Urothelium cell line (cell line): ENCODE results near the gene MYLK3.

Source experiments
- DNase-seq: peaks from one replicate; pipeline ENCODE4 v3.0.0; 2011; ENCODE audit warnings: low spot score, mixed read lengths
- FAIRE-seq: peaks from 2 replicates; lab custom pipeline; 2011; peaks lifted over from hg19 to GRCh38; lab: Jason Lieb, UNC

Gene MYLK3

GRCh38 chr16:46759309-46759708, 11.2 kb upstream of the MYLK3 start:
- no peak for FAIRE-seq
- DNase-seq: no peak

GRCh38 chr16:46757339-46758050, 9.4 kb upstream of the MYLK3 start:
- FAIRE-seq (no peak), DNase-seq (peak; percentile 44)

DNA sequence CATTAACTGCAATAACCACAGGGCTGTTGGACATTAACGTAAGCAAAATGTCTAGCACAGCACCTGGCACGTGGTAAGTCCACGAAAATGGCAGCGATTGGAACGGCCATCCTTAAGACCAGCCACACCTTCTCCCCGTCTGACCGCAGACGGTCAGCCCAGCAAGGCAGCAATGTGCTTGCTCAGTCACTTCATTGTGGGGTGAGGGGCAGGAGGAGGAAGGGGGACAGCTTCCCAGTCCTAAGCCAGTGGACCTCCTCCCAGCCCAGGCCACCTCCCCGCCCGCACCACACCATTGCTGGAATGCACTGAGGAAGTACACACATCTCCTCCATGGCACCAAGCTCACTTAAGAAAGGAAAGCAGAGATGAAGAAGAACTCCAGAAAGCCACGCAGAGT, 8.6 kb upstream of the MYLK3 start:
- DNase-seq: no peak
- FAIRE-seq: no peak

DNA sequence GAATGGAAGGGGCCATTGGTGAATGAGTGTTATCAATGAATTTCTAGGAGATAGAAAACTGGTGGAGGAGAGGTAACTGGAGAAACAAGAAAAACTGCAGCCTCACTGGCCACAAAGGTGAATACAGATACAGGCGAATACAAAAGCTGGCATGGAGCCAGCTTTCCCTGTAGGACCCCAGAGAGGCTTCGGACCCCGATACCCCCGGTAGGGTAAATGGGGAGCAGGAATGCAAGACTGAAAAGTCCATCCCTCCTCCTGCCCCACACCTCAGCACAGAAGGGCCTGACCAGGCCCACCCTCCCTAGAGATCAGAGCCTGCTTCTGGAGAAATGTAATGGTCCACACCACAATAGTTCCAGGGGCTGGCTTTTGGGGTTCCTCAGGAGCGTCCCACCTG, 4.9 kb upstream of the MYLK3 start:
- DNase-seq: no peak
- no peak for FAIRE-seq

DNA sequence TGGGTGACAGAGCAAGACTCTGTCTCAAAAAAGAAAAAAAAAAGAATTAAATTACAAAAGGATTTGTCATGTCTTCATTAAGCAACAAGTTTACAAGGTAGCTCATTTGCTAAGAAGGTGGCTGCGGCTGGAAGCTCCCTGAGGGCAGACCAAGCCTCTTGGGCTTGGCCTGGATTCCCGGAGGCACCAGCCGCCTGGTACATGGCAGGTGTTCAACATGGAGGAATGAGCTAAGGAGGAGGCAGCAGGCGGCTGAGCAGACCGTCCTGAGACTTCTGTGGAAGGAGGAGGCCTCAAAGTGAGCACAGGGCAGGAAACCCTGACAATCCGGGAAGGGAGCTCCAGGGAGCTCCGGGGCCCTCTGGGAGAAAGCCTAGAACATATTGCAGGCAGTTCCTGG, 3.2 kb upstream of the MYLK3 start:
- FAIRE-seq (no peak), DNase-seq (no peak)

DNA sequence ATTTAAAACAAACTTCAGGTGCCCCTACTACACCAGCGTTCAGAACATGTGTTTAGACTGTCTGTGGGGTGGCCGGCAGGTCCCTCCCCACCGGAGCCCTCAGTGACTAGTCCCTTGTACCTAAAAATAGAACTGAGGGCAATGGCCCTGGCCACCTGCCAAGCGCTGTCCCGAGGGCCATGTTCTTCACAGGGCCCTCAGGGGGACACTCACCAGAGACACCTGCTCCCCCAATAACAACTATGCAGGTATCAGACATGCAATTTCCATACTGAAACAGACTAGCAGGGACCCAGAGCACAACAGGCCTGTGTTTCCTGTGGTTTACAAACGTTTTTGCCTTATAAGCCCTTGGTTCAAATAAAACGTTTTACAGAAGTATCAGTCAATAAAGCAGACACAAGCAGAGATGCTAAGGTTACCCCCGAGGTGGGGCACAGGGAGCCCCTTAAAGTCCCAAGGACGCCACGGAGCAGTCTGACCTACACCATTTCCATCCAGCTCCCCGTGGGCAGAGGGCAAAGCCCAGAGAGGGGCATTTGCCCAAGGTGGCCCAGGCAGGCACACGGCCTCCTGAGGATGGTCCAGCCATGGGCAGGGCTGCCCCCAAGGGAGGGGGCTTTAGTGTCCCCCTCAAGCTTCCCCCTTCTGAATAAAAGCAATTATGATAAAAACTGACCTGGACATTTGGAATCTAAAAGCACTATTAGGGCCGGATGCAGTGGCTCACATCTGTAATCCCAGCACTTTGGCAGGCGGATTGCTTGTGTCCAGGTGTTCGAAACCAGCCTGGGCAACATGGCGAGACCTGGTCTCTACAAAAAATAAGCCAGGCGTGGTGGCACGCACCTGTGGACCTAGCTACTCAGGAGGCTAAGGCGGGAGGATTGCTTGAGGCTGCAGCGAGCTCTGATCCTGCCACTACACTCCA, 896 bp upstream of the MYLK3 start:
- FAIRE-seq: no peak

GRCh38 chr16:46746821-46747776, 1.0 kb downstream of the MYLK3 start:
- DNase-seq (no peak), FAIRE-seq (no peak)

More for the DNA sequence above, 896 bp upstream of the MYLK3 start:
- DNase-seq: no peak

DNA sequence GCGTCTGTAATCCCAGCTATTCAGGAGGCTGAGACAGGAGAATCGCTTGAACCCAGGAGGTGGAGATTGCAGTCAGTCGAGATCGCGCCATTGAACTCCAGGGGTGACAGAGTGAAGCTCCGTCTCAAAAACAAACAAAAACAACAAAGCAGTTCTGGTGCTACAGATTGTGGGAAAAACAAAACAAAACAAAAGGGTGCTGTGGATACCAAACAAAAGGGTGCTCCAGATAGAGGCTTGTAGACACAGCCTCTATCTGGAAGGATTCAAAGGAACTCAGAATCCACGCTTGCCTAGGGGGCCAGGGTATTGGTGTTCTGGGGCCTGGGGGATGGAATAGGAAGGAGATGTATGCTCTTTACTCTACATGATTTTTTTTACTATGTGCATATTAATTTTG, 2.5 kb downstream of the MYLK3 start:
- DNase-seq (no peak), FAIRE-seq (no peak)

DNA sequence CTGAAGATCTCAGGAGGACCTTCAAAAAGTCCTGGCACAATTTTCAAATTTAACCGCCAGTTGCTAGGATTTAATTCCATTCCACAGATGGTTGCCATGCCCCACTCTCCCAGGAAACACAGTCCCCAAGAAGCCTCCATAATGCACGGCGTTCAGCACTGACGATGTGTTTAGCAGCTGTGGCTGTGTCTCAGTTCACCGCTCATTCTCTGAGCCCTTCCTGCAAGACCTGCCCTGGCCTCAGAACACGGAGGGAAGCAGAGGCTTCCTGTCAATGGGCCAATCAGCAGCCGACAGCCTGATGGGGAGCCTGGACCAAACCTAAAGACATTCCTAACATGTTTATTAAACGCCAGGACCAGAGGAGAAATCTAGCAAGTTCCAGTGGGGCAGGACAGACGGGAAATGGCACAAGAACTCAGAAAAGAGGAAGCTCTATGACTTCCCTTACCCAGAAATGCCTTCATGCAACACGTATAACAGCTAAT, 4.9 kb downstream of the MYLK3 start:
- DNase-seq (no peak), FAIRE-seq (no peak)

DNA sequence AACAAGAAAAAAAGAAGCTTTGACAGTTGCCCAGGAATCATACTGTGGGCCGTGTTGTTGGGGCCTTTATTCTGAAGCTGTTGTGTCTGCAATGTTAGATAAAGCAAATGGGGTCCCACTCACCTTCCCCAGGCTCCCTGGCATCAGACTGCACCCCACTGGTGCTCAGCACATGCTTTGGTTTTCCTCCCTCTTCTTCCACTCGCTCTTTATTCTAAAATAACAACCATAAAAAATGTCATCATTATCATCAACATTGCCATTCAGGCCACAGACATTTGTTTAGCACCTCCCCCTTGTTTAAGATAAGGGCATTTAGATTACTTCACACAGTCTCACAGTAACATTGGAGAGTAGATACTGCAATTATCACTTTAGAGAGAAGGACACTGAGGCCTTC, 8.2 kb downstream of the MYLK3 start:
- FAIRE-seq (no peak), DNase-seq (no peak)

GRCh38 chr16:46737621-46738214, 10.4 kb downstream of the MYLK3 start:
- DNase-seq: no peak
- FAIRE-seq: no peak

DNA sequence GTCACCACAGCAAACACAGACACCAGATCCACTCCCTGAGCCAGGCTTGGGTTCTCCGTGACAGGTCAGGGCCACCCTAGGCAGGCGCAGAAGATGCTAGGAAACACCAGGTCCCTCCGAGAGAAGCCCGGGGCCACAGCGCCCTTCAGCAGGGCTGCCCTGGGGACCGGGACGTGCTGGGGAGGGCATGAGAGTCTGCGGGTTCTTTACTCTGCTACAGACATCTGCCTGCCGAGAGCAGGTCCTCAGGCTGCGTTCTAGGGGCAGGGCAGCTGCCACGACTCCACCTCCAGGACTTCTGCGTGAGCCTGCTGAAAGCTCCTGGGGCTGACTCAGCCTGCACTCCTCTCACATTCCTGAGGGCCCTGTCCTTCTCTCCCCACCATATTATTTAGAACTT, 11.4 kb downstream of the MYLK3 start:
- DNase-seq (peak; percentile 38), FAIRE-seq (no peak)

GRCh38 chr16:46733319-46733830, 14.8 kb downstream of the MYLK3 start:
- DNase-seq: no peak
- FAIRE-seq: no peak

GRCh38 chr16:46732561-46732960, 15.6 kb downstream of the MYLK3 start:
- no peak for FAIRE-seq
- DNase-seq: no peak

DNA sequence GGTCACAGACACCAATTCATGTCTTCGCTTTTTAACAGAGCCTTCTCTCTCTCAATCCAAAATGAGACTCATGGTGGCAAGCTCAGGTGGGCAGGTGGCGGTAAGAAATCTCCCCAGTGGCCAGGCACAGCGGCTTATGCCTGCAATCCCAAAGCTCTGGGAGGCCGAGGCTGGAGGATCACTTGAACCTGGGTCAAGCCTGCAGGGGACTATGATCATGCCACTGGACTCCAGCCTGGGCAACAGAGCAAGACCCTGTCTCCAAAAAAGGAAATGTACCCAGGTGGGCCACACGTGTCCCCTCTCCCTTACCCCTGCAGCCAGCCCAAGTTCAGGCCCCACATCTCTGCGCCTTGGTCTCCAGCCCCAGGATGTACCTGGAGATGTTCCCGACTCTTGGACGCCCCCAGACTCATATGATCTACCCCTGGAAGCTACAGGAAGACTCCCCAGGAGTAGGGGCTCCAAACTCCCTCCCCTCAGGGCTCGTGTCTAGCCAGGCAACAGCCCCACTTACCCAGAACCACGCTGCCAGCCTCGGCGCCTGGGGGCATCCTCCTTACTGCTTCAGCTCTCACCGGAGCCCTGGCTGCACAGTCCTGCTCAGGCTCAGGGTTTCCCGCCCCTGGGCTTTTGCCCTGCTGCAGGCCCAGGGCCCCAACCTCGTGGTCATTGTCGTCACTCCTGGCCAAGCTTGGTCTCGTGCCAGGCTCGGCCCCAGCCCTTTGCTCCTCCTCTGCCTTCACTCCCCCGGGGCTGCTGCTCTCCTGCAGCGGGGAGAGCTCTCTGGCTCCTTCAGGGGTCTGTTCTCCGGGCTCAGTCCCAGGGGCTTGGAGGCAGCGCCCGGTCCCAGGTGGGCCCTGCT, 16.2 kb downstream of the MYLK3 start:
- DNase-seq: no peak
- FAIRE-seq: no peak

DNA sequence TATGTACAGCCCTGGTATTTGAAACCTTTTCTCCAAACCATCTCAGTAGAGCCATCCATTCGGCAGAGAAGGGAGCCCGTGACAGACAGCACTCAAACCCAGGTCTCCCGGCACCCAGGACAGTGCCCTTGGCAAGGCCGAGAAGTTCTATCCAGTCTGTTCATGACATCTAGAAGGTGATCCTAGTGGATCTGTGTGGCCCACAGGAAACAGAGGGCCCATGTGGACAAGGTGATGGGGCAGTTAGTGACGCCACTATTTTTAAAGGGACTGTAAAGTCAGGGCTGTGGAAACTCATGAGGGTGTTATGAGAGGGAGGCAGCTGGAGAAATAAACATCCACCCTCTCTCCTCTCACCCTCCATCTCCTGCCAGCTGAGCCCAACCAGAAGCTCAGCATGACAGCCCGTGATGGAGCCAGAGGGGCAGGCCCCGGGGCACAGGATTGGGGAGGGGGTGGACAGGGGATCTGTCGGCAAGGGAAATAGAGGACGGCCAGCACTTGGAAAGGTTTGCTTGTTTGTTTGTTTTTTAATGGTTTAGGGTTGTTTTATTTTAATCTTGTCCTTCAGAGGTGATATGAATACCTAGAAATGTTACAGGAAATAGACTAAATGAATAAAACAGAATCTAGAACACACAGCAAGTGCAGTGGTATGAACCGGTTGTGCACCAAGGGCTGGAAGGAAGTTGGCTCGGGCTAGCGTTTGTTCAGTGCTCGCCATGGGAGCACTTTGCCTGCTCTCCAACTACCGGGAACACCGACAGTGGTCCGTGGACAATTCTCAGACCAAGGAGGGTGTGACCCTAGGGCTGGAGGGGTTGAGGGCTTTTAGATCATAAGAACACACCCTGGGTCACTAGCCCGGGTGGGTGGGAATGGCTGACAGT, 17.1 kb downstream of the MYLK3 start:
- no peak for FAIRE-seq
- DNase-seq: no peak

DNA sequence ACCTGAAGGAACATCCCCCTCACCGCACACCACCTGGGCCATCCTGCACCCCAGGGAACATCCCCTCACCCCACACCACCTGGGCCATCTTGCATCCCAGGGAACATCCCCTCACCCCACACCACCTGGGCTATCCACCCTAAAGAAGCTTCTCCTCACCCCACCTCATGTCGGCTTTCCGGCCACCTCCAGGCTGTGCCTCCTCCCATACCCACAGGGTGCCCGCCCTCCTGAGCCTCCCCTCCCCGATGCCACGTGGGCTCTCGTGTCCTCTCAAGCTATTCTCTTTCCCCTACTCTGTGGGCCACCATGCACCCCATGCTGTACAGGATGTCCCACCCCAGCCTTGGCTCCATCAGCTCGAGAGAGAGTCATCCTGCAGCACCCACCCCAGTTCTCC, 18.0 kb downstream of the MYLK3 start:
- FAIRE-seq: no peak

GRCh38 chr16:46729326-46729995, 18.7 kb downstream of the MYLK3 start:
- DNase-seq: no peak
- no peak for FAIRE-seq

More for the DNA sequence above, 18.0 kb downstream of the MYLK3 start:
- DNase-seq: no peak
